ENCODE measurements around the gene SLC2A11.
A peak's percentile ranks its signal among the peaks of the same experiment; 100 is the strongest.

Gene SLC2A11

GRCh38 chr22:23857606-23858483 lies at the start of gene SLC2A11:
TSS of gene SLC2A11 (plus strand) at chr22:23857875. CDS start at chr22:23858000, 125 bp downstream.
- no peak for TF ChIP-seq ZNF274 (IDR thresholded peaks at IDR 0.05; ENCODE audit: low read depth, low read length)
- peak within 1 kb of the TSS; percentile 75 for H3K4me3 ChIP-seq (ENCODE audit: low read length)

DNA sequence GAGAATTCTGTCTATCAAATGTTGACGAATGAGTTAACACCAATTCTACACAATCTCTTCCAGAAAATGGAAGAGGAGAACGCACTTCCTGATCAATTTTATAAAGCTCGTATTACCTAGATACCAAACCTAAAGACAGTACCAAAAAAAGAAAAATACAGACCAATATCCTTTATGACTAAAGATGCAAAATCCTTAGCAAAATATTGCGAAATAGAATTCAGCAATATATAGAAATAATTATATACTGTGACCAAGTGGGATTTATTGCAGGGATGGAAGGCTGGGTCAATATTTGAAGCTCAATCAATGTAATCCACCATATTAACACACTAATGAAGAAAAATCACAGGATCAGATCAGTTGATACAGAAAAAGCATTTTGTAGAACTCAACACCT lies 45.3 kb upstream of the SLC2A11 start:
- TF ChIP-seq ZNF274 (IDR thresholded peaks at IDR 0.05; ENCODE audit: low read depth, low read length), result no peak
- no peak overlapping the region for H3K4me3 ChIP-seq (ENCODE audit: low read length)

DNA sequence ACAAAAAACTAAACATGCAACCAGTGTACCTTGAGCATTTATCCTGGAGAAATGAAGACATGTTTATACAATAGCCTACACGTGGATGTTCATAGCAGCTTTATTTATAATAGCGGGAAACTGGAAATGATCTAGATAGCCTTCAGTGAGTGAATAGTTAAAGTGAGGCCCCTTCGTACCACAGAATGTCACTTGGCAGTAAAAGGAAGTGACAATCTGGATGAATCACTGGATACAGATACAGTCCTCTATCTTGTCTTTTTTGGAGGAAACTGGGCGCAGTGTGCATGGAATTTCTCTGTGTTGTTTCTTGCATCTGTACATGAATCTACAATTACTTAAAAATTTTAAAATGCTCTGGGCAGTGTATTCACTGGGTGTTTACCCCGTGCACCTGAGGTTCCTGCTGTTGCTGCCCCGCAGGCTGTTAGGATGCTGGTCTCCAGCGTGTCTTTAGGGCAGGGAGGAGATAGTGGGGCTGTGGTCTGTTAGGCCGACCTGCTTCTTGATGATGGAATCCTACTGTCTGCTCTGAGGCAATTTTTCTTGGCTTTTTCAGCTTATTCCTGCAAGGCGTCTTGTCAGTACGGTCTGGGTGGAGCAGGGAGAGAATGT lies 42.0 kb upstream of the SLC2A11 start:
- no peak overlapping the region for H3K4me3 ChIP-seq (ENCODE audit: low read length)
- no peak for TF ChIP-seq ZNF274 (IDR thresholded peaks at IDR 0.05; ENCODE audit: low read depth, low read length)

- H3K4me3 ChIP-seq (ENCODE audit: low read length), result no peak overlapping the region
- no peak for TF ChIP-seq ZNF274 (IDR thresholded peaks at IDR 0.05; ENCODE audit: low read depth, low read length)
Measured at GRCh38 chr22:23816156-23816976, 41.3 kb upstream of the SLC2A11 start.

GRCh38 chr22:23817146-23817545 lies 40.5 kb upstream of the SLC2A11 start:
- TF ChIP-seq ZNF274 (IDR thresholded peaks at IDR 0.05; ENCODE audit: low read depth, low read length), result no peak
- H3K4me3 ChIP-seq (ENCODE audit: low read length), result no peak overlapping the region

DNA sequence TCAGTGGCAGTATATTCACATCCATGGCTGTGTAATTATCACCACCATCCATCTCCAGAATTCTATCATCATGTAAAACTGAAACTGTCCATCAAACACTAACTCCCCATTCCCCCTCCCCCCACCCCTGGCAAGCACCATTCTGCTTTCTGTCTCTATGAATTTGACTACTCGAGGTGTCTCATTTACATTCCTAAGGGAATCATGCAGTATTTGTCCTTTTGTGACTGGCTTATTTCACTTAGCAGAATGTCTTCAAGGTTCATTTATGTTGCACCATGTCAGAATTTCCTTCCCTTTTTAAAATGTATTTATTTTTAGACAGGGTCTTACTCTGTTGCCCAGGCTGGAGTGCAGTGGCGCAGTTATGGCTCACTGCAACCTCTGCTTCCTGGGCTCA lies 39.1 kb upstream of the SLC2A11 start:
- no peak overlapping the region for H3K4me3 ChIP-seq (ENCODE audit: low read length)
- no peak for TF ChIP-seq ZNF274 (IDR thresholded peaks at IDR 0.05; ENCODE audit: low read depth, low read length)

DNA sequence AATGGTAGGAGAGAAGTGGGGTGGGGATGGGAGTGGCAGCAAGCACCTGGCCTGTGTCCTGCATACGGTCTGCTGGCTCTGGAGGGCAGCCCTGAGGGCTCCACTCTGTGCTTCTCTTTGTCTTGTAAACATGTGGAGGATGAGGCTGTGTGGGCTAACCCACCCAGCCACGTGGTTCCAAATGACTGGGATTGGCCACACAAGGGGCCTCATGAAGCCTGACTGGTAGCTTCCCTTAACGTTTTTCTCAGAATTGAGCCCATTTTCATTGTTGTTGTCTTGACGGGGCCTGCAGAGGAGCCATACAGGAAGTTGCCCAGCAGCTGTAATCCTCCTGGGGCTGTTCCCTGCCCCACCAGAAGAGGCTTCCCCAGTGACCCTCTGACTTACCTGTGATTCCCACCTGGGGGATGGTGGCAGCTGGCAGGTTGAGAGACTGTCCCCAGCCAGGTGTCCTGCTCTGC lies 36.9 kb upstream of the SLC2A11 start:
- TF ChIP-seq ZNF274 (IDR thresholded peaks at IDR 0.05; ENCODE audit: low read depth, low read length), result no peak
- H3K4me3 ChIP-seq (ENCODE audit: low read length), result no peak overlapping the region

GRCh38 chr22:23822101-23822671 lies 35.5 kb upstream of the SLC2A11 start:
- no peak for TF ChIP-seq ZNF274 (IDR thresholded peaks at IDR 0.05; ENCODE audit: low read depth, low read length)
- no peak overlapping the region for H3K4me3 ChIP-seq (ENCODE audit: low read length)

- H3K4me3 ChIP-seq (ENCODE audit: low read length), result no peak overlapping the region
- no peak for TF ChIP-seq ZNF274 (IDR thresholded peaks at IDR 0.05; ENCODE audit: low read depth, low read length)
Measured at GRCh38 chr22:23823331-23823791, 34.3 kb upstream of the SLC2A11 start.

DNA sequence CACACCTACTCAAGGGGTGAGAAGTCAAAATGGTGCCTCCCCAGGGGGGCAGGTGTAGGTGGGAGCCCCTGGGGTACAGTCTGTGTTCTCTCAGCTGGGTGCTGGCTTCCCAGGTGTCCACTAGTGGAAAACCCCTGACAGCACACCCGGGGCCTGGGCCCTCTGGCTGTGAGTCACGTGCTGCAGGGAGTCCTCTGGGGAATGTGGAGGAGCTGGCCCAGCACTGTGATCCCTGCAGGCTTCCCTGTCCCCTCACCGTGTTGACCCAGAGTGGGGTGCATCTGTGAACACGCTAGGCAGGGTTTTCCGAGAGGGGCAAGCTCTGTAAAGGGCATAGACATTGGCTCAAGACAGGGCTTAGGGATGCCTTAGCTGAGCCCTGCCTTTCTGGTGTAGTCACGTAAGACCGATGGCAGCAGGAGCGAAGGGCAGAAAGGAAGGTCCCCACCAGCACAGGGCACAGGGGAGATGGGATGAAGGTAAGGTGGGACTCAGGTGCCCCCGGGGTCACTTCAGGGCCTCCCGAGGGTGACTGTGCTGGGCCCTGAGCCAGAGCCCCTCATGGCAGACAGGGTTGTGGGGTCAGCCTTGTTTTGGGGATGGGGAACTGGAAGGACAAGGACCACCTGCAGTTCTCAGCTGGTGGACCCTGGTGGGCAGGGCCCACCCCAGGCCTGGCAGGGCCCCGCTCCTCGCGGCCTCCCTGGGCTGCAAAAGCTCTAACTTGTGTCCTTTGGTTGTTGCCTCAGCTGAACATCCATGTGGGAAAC lies 33.0 kb upstream of the SLC2A11 start:
- no peak for TF ChIP-seq ZNF274 (IDR thresholded peaks at IDR 0.05; ENCODE audit: low read depth, low read length)
- H3K4me3 ChIP-seq (ENCODE audit: low read length), result no peak overlapping the region

DNA sequence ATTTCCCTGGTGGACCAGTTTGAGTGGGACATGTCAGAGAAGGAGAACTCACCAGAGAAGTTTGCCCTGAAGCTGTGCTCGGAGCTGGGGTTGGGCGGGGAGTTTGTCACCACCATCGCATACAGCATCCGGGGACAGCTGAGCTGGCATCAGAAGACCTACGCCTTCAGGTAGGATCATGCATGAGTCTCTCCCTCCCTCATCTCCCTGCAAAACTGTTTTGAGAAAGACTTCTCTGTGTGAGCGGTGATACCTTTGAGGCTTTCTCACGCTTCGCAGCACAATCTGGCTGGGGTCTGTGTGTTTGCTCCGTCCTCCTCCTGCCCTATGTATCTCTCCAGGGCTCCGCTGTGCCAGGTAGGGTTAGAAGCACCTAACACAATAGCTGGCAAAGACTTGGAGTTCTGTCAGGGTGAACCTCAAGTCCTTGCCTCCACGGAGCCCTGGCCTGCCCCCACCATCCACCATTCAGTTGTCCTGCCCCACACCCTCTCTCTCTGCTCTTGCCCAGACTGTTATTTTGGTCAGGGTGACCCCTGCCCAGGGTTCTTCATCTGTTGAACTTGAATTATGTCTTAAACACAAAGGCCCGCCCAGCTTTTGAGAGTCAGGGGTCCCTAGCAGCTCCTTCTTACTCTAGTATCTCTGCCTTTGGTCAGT lies 32.3 kb upstream of the SLC2A11 start:
- no peak for TF ChIP-seq ZNF274 (IDR thresholded peaks at IDR 0.05; ENCODE audit: low read depth, low read length)
- no peak overlapping the region for H3K4me3 ChIP-seq (ENCODE audit: low read length)

DNA sequence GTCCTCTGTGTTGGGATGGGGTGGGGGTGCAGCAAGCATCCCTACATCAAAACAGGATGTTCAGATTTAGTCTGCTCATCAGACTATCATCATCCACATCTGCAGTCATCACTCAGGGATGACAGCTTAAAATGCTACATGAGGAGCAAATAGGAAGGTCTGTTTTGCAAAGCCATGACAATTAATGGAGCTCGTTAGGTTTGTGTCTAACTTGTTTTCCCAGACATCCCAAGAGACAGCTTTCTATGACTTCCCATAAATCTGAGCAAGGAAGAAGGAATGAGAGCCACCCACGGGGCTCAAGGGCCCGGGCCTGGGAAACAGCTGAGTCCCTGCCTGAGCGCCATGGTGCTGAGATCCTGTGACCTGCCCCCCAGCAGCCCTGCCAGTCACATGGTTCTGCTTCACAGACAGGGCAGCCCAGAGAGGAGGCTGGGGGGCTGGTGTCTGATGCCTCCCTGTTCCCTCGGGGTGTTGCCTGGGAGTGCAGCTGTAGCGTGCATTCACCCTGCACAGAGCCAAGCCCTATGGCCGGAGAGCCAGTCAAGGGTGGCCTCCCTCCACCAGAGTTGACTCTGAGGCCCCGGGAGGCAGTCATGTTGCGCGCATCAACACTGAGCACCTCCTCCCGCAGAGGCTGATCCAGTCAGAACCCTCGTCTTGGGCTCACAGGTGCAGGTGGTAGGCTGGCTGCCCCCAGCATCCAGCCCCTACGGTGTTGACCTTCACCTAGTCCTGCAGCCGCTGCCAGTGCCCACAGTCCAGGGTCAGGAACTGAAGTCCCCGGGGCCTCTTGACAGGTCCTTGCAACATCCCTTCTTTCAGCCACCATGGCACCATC lies 30.9 kb upstream of the SLC2A11 start:
- no peak overlapping the region for H3K4me3 ChIP-seq (ENCODE audit: low read length)
- no peak for TF ChIP-seq ZNF274 (IDR thresholded peaks at IDR 0.05; ENCODE audit: low read depth, low read length)

All from GM08714 (cell line).